Suprapubic skin (tissue), 4 donors: Measurements from ENCODE around the gene LIPA. TPM values are rescaled to one million over a fixed set of nuclear protein-coding genes. Genes with fewer than 3 reads are reported as not detected.

ENCODE experiments used
- DNase-seq, 2 donors: peaks; one replicate each; pipeline ENCODE4 v3.0.0-alpha.2; 2019; ENCODE audit warnings: low spot score in 2 of 2
- H3K27ac ChIP-seq: fragments of 200-600 bp; sonication (generic); one replicate; pipeline ENCODE4 v1.5.1; 2019
- H3K27me3 ChIP-seq: fragments of 200-600 bp; sonication (generic); one replicate; pipeline ENCODE4 v1.5.1; 2019
- H3K36me3 ChIP-seq: fragments of 200-600 bp; sonication (generic); one replicate; pipeline ENCODE4 v1.5.1; 2019
- H3K4me1 ChIP-seq: fragments of 200-600 bp; sonication (generic); one replicate; pipeline ENCODE4 v1.5.1; 2019
- H3K4me3 ChIP-seq: fragments of 200-600 bp; sonication (generic); one replicate; pipeline ENCODE4 v1.5.1; 2019; ENCODE audit warnings: mild to moderate bottlenecking
- H3K9me3 ChIP-seq: fragments of 200-600 bp; sonication (generic); one replicate; pipeline ENCODE4 v1.5.1; 2019
- CTCF ChIP-seq, 2 donors: fragments of 200-600 bp in 1 of 2; fragments of 450-650 bp in 1 of 2; sonication (generic) in 1 of 2; IDR thresholded peaks; one replicate each; pipeline ENCODE4 v1.5.1; 2016 to 2019; ENCODE audit warnings: antibody characterized with exemption in 2 of 2, mild to moderate bottlenecking in 1 of 2, moderate library complexity in 1 of 2
- EP300 ChIP-seq: sonication (generic); formaldehyde crosslinking; IDR thresholded peaks from one replicate; pipeline ENCODE4 v1.6.1; 2017; ENCODE audit warnings: antibody characterized with exemption
- POLR2A ChIP-seq, 2 donors: fragments of 450-650 bp; IDR thresholded peaks; one replicate each; pipeline ENCODE4 v1.6.1; 2017; ENCODE audit warnings: antibody characterized with exemption in 2 of 2, mild to moderate bottlenecking in 2 of 2, moderate library complexity in 2 of 2
- POLR2AphosphoS5 ChIP-seq, 3 donors: sonication (generic); formaldehyde crosslinking; IDR thresholded peaks; one replicate each; pipeline ENCODE4 v1.6.1; 2017; ENCODE audit warnings: antibody characterized with exemption in 3 of 3
- WGBS: methylation state at CpG from one replicate; pipeline ENCODE4 v1.1.5; 2018; 5-methylcytosine and 5-hydroxymethylcytosine counted together
- total RNA-seq, 4 donors: library from RNA; depleted of rRNA; stranded (reverse); fragments of >200 nt; gene quantifications; one replicate each; pipeline ENCODE4 v1.1.0, GENCODE V29; 2016

LIPA gene
- total RNA-seq, 4 donors from 2014 or later, result 15.6 to 21.2 (median 18.8) TPM

GRCh38 chr10:89245802-89246201 is 5.8 kb downstream of the LIPA start:
- Histone ChIP-seq H3K9me3 (no peaks in the 10 kb centered on the region), H3K27ac (no peak overlapping the region), H3K27me3 (no peaks in the 10 kb centered on the region), H3K4me1 (peaks cover 19% of the 10 kb centered on the region), H3K4me3 (no peak overlapping the region), H3K36me3 (no peaks in the 10 kb centered on the region)
- no peak for DNase-seq
- TF ChIP-seq CTCF (IDR thresholded peaks at IDR 0.05) (no peak), EP300 (no peak), POLR2AphosphoS5 (IDR thresholded peaks at IDR 0.05) (no peak), POLR2A (IDR thresholded peaks at IDR 0.05) (no peak)
- 72% methylated on average over 4 of the region's 4 CpGs for WGBS

- no peak overlapping the region for H3K4me3 ChIP-seq
- no peaks in the 10 kb centered on the region for H3K9me3 ChIP-seq
- 67% methylated on average over 8 of the region's 8 CpGs for WGBS
- no peak overlapping the region for H3K27ac ChIP-seq
- DNase-seq, result no peak
- peaks cover 13% of the 10 kb centered on the region for H3K4me1 ChIP-seq
- peaks cover 8% of the 10 kb centered on the region for H3K36me3 ChIP-seq
- no peaks in the 10 kb centered on the region for H3K27me3 ChIP-seq
- no peak for TF ChIP-seq POLR2AphosphoS5 (IDR thresholded peaks at IDR 0.05)
- no peak for TF ChIP-seq EP300
- TF ChIP-seq CTCF (IDR thresholded peaks at IDR 0.05), result no peak
- TF ChIP-seq POLR2A (IDR thresholded peaks at IDR 0.05), result no peak
These were observed 8.6 kb downstream of the LIPA start for GRCh38 chr10:89242840-89243568.

GRCh38 chr10:89242345-89242684 is 9.3 kb downstream of the LIPA start:
- Histone ChIP-seq H3K4me3 (no peak overlapping the region), H3K4me1 (peaks cover 17% of the 10 kb centered on the region), H3K9me3 (no peaks in the 10 kb centered on the region), H3K36me3 (peaks cover 8% of the 10 kb centered on the region), H3K27me3 (no peaks in the 10 kb centered on the region), H3K27ac (no peak overlapping the region)
- DNase-seq, result no peak
- TF ChIP-seq POLR2AphosphoS5 (IDR thresholded peaks at IDR 0.05) (no peak), CTCF (IDR thresholded peaks at IDR 0.05) (no peak), POLR2A (IDR thresholded peaks at IDR 0.05) (no peak), EP300 (no peak)

GRCh38 chr10:89241486-89242344 is 9.9 kb downstream of the LIPA start:
- Histone ChIP-seq H3K4me3 (no peak overlapping the region), H3K36me3 (peaks cover 8% of the 10 kb centered on the region), H3K27ac (no peak overlapping the region), H3K9me3 (no peaks in the 10 kb centered on the region), H3K27me3 (no peaks in the 10 kb centered on the region), H3K4me1 (peaks cover 21% of the 10 kb centered on the region)
- TF ChIP-seq EP300 (no peak), CTCF (IDR thresholded peaks at IDR 0.05) (no peak), POLR2A (IDR thresholded peaks at IDR 0.05) (no peak), POLR2AphosphoS5 (IDR thresholded peaks at IDR 0.05) (peak in 1 of 3 donors; percentile 73)
- 43% methylated on average over 3 of the region's 3 CpGs for WGBS
- DNase-seq, result no peak

GRCh38 chr10:89241026-89241425 is 10.5 kb downstream of the LIPA start:
- DNase-seq, result no peak
- peaks cover 23% of the 10 kb centered on the region for H3K4me1 ChIP-seq
- no peak overlapping the region for H3K27ac ChIP-seq
- no peak overlapping the region for H3K4me3 ChIP-seq
- WGBS, result 92% methylated on average over 3 of the region's 3 CpGs
- no peaks in the 10 kb centered on the region for H3K9me3 ChIP-seq
- H3K27me3 ChIP-seq, result no peaks in the 10 kb centered on the region
- TF ChIP-seq POLR2AphosphoS5 (IDR thresholded peaks at IDR 0.05), result no peak
- TF ChIP-seq EP300, result no peak
- no peak for TF ChIP-seq POLR2A (IDR thresholded peaks at IDR 0.05)
- TF ChIP-seq CTCF (IDR thresholded peaks at IDR 0.05), result no peak
- H3K36me3 ChIP-seq, result peaks cover 8% of the 10 kb centered on the region
